Endometrium (tissue), 2 donors: ENCODE results near the gene FBXO27.
"Not testable (repeated sequence)": the region's sequence is repeated elsewhere in the genome, so short reads cannot be mapped to it uniquely, and the experiment has no call there.

Experiments used
- FAIRE-seq: peaks from 2 replicates; lab custom pipeline; 2012; peaks lifted over from hg19 to GRCh38; lab: Jason Lieb, UNC
- donor health status: control.
- donor health status: control.

The FBXO27 gene

GRCh38 chr19:38987745-38988144 is 44.6 kb downstream of the FBXO27 start:
- not testable (repeated sequence) for FAIRE-seq

GRCh38 chr19:38985262-38985661 is 47.1 kb downstream of the FBXO27 start:
- no peak for FAIRE-seq

- FAIRE-seq, result no peak
Measured at GRCh38 chr19:38980583-38981374, 51.6 kb downstream of the FBXO27 start.

GRCh38 chr19:38979812-38980211 is 52.5 kb downstream of the FBXO27 start:
- FAIRE-seq, result no peak

- no peak for FAIRE-seq
Measured at GRCh38 chr19:38978326-38978689, 54.0 kb downstream of the FBXO27 start.

- FAIRE-seq, result no peak
Measured at GRCh38 chr19:38977445-38978325, 54.7 kb downstream of the FBXO27 start.

GRCh38 chr19:38975861-38976271 is 56.5 kb downstream of the FBXO27 start:
- FAIRE-seq, result no peak

- no peak for FAIRE-seq
Measured at GRCh38 chr19:38975214-38975860, 57.0 kb downstream of the FBXO27 start, which contains the start of gene FBXO17. TSS of gene FBXO17 (minus strand) at chr19:38975742. CDS start at chr19:38950319, 25,423 bp downstream.

- no peak for FAIRE-seq
Measured at GRCh38 chr19:38974624-38975213, 57.6 kb downstream of the FBXO27 start.
